ENCODE results near the gene GRB2.
"Not testable (repeated sequence)": the region's sequence is repeated elsewhere in the genome, so short reads cannot be mapped to it uniquely, and the experiment has no call there.

Gene GRB2
- 100 to 138 (median 137) reads per million in 3 donors for total RNA-seq

GRCh38 chr17:75405365-75406221 is at the start of gene GRB2:
Gene GRB2 (minus strand): TSS chr17:75405678. CDS start chr17:75393628, 12,050 bp downstream.
- peak within 1 kb of the TSS; percentile 98 for H3K4me3 ChIP-seq (ENCODE audit: insufficient read depth, low read depth, low read length, poor library complexity, severe bottlenecking)
- H3K27ac ChIP-seq (ENCODE audit: insufficient read depth, low read length, poor library complexity, severe bottlenecking), result peak within 1 kb of the TSS; percentile 84
- H3K27me3 ChIP-seq (replicated peaks; ENCODE audit: control insufficient read depth, insufficient read depth, low read length, poor library complexity, severe bottlenecking), result no peaks in the 10 kb centered on the region
- H3K4me1 ChIP-seq (ENCODE audit: control insufficient read depth, insufficient read depth, low read length, poor library complexity, severe bottlenecking), result peaks cover 33% of the 10 kb centered on the region
- H3K9me3 ChIP-seq (ENCODE audit: control insufficient read depth, low read length), result no peaks in the 10 kb centered on the region
- no peaks in the 10 kb centered on the region for H3K36me3 ChIP-seq (ENCODE audit: control insufficient read depth, insufficient read depth, low read length)
- DNase-seq, result peak; percentile 99 to 100 (median 99)

- not testable (repeated sequence) for H3K36me3 ChIP-seq (ENCODE audit: control insufficient read depth, insufficient read depth, low read length); H3K27ac ChIP-seq (ENCODE audit: insufficient read depth, low read length, poor library complexity, severe bottlenecking); H3K4me3 ChIP-seq (ENCODE audit: insufficient read depth, low read depth, low read length, poor library complexity, severe bottlenecking); DNase-seq; H3K9me3 ChIP-seq (ENCODE audit: control insufficient read depth, low read length); H3K27me3 ChIP-seq (replicated peaks; ENCODE audit: control insufficient read depth, insufficient read depth, low read length, poor library complexity, severe bottlenecking)
- H3K4me1 ChIP-seq (ENCODE audit: control insufficient read depth, insufficient read depth, low read length, poor library complexity, severe bottlenecking), result peaks cover 12% of the 10 kb centered on the region
These were observed 49.2 kb upstream of the GRB2 start for GRCh38 chr17:75454672-75455071.

GRCh38 chr17:75454193-75454592 is 48.7 kb upstream of the GRB2 start:
- no peak overlapping the region for H3K27ac ChIP-seq (ENCODE audit: insufficient read depth, low read length, poor library complexity, severe bottlenecking)
- no peaks in the 10 kb centered on the region for H3K27me3 ChIP-seq (replicated peaks; ENCODE audit: control insufficient read depth, insufficient read depth, low read length, poor library complexity, severe bottlenecking)
- peaks cover 12% of the 10 kb centered on the region for H3K4me1 ChIP-seq (ENCODE audit: control insufficient read depth, insufficient read depth, low read length, poor library complexity, severe bottlenecking)
- no peaks in the 10 kb centered on the region for H3K9me3 ChIP-seq (ENCODE audit: control insufficient read depth, low read length)
- no peaks in the 10 kb centered on the region for H3K36me3 ChIP-seq (ENCODE audit: control insufficient read depth, insufficient read depth, low read length)
- no peak for DNase-seq
- no peak overlapping the region for H3K4me3 ChIP-seq (ENCODE audit: insufficient read depth, low read depth, low read length, poor library complexity, severe bottlenecking)

- Histone ChIP-seq H3K4me3 (ENCODE audit: insufficient read depth, low read depth, low read length, poor library complexity, severe bottlenecking) (no peak overlapping the region), H3K27ac (ENCODE audit: insufficient read depth, low read length, poor library complexity, severe bottlenecking) (no peak overlapping the region), H3K4me1 (ENCODE audit: control insufficient read depth, insufficient read depth, low read length, poor library complexity, severe bottlenecking) (no peaks in the 10 kb centered on the region), H3K9me3 (ENCODE audit: control insufficient read depth, low read length) (no peaks in the 10 kb centered on the region), H3K36me3 (ENCODE audit: control insufficient read depth, insufficient read depth, low read length) (no peaks in the 10 kb centered on the region), H3K27me3 (replicated peaks; ENCODE audit: control insufficient read depth, insufficient read depth, low read length, poor library complexity, severe bottlenecking) (no peaks in the 10 kb centered on the region)
- no peak for DNase-seq
These were observed 44.8 kb upstream of the GRB2 start for GRCh38 chr17:75450270-75450669.

- no peak for DNase-seq
- H3K27ac ChIP-seq (ENCODE audit: insufficient read depth, low read length, poor library complexity, severe bottlenecking), result no peak overlapping the region
- H3K27me3 ChIP-seq (replicated peaks; ENCODE audit: control insufficient read depth, insufficient read depth, low read length, poor library complexity, severe bottlenecking), result no peaks in the 10 kb centered on the region
- no peaks in the 10 kb centered on the region for H3K4me1 ChIP-seq (ENCODE audit: control insufficient read depth, insufficient read depth, low read length, poor library complexity, severe bottlenecking)
- H3K36me3 ChIP-seq (ENCODE audit: control insufficient read depth, insufficient read depth, low read length), result no peaks in the 10 kb centered on the region
- H3K4me3 ChIP-seq (ENCODE audit: insufficient read depth, low read depth, low read length, poor library complexity, severe bottlenecking), result no peak overlapping the region
- H3K9me3 ChIP-seq (ENCODE audit: control insufficient read depth, low read length), result no peaks in the 10 kb centered on the region
These were observed 42.7 kb upstream of the GRB2 start for GRCh38 chr17:75447951-75448856.

- H3K4me3 ChIP-seq (ENCODE audit: insufficient read depth, low read depth, low read length, poor library complexity, severe bottlenecking); H3K27me3 ChIP-seq (replicated peaks; ENCODE audit: control insufficient read depth, insufficient read depth, low read length, poor library complexity, severe bottlenecking); H3K27ac ChIP-seq (ENCODE audit: insufficient read depth, low read length, poor library complexity, severe bottlenecking); H3K4me1 ChIP-seq (ENCODE audit: control insufficient read depth, insufficient read depth, low read length, poor library complexity, severe bottlenecking); DNase-seq; H3K36me3 ChIP-seq (ENCODE audit: control insufficient read depth, insufficient read depth, low read length); H3K9me3 ChIP-seq (ENCODE audit: control insufficient read depth, low read length): not testable (repeated sequence)
These were observed 40.4 kb upstream of the GRB2 start for GRCh38 chr17:75445896-75446295.

GRCh38 chr17:75445296-75445695 is 39.8 kb upstream of the GRB2 start:
- no peaks in the 10 kb centered on the region for H3K9me3 ChIP-seq (ENCODE audit: control insufficient read depth, low read length)
- H3K27ac ChIP-seq (ENCODE audit: insufficient read depth, low read length, poor library complexity, severe bottlenecking), result no peak overlapping the region
- DNase-seq, result no peak
- H3K4me1 ChIP-seq (ENCODE audit: control insufficient read depth, insufficient read depth, low read length, poor library complexity, severe bottlenecking), result no peaks in the 10 kb centered on the region
- H3K27me3 ChIP-seq (replicated peaks; ENCODE audit: control insufficient read depth, insufficient read depth, low read length, poor library complexity, severe bottlenecking), result no peaks in the 10 kb centered on the region
- no peak overlapping the region for H3K4me3 ChIP-seq (ENCODE audit: insufficient read depth, low read depth, low read length, poor library complexity, severe bottlenecking)
- H3K36me3 ChIP-seq (ENCODE audit: control insufficient read depth, insufficient read depth, low read length), result no peaks in the 10 kb centered on the region

GRCh38 chr17:75442168-75443103 is 37.0 kb upstream of the GRB2 start:
- no peaks in the 10 kb centered on the region for H3K9me3 ChIP-seq (ENCODE audit: control insufficient read depth, low read length)

GRCh38 chr17:75440738-75441448 is 35.4 kb upstream of the GRB2 start:
- no peaks in the 10 kb centered on the region for H3K9me3 ChIP-seq (ENCODE audit: control insufficient read depth, low read length)
- H3K27me3 ChIP-seq (replicated peaks; ENCODE audit: control insufficient read depth, insufficient read depth, low read length, poor library complexity, severe bottlenecking), result no peaks in the 10 kb centered on the region
- H3K36me3 ChIP-seq (ENCODE audit: control insufficient read depth, insufficient read depth, low read length), result no peaks in the 10 kb centered on the region
- DNase-seq, result no peak
- H3K4me3 ChIP-seq (ENCODE audit: insufficient read depth, low read depth, low read length, poor library complexity, severe bottlenecking), result no peak overlapping the region
- no peak overlapping the region for H3K27ac ChIP-seq (ENCODE audit: insufficient read depth, low read length, poor library complexity, severe bottlenecking)
- H3K4me1 ChIP-seq (ENCODE audit: control insufficient read depth, insufficient read depth, low read length, poor library complexity, severe bottlenecking), result peaks cover 4% of the 10 kb centered on the region

More at GRCh38 chr17:75442168-75443103, 37.0 kb upstream of the GRB2 start:
- Histone ChIP-seq H3K4me3 (ENCODE audit: insufficient read depth, low read depth, low read length, poor library complexity, severe bottlenecking) (no peak overlapping the region), H3K36me3 (ENCODE audit: control insufficient read depth, insufficient read depth, low read length) (no peaks in the 10 kb centered on the region), H3K4me1 (ENCODE audit: control insufficient read depth, insufficient read depth, low read length, poor library complexity, severe bottlenecking) (no peaks in the 10 kb centered on the region), H3K27me3 (replicated peaks; ENCODE audit: control insufficient read depth, insufficient read depth, low read length, poor library complexity, severe bottlenecking) (no peaks in the 10 kb centered on the region), H3K27ac (ENCODE audit: insufficient read depth, low read length, poor library complexity, severe bottlenecking) (no peak overlapping the region)
- no peak for DNase-seq

Measured in effector memory CD4-positive, alpha-beta T cell (primary cell).